SK-N-SH (cell line): ENCODE data around the gene DLK2. TPM values are rescaled to one million over a fixed set of nuclear protein-coding genes. Genes with fewer than 3 reads are reported as not detected.
"Not testable (repeated sequence)": the region's sequence is repeated elsewhere in the genome, so short reads cannot be mapped to it uniquely, and the experiment has no call there.

ENCODE experiments used
- CTCF ChIA-PET: fragments of 300-600, 350-600 bp; formaldehyde crosslinking; extraction: SDS; loops from one replicate; lab custom pipeline; 2021; lab: Yijun Ruan, JAX
- POLR2A ChIA-PET: fragments of 350-600 bp; sonication (Branson Sonifier 250); formaldehyde crosslinking; extraction: SDS; loops from one replicate; lab custom pipeline; 2020; ENCODE audit warnings: antibody characterized with exemption, inconsistent platforms; lab: Yijun Ruan, JAX
- DNase-seq: peaks from one replicate; pipeline ENCODE4 v3.0.0; 2012
- H2AFZ ChIP-seq: fragments of 200-600 bp; sonication (generic); 2 replicates; pipeline ENCODE4 v1.8.1; 2016; ENCODE audit warnings: antibody characterized with exemption, mild to moderate bottlenecking, low read depth
- H3F3A ChIP-seq: fragments of 200-600 bp; sonication (generic); replicated peaks from 2 replicates; pipeline ENCODE3; 2016; ENCODE audit warnings: antibody characterized with exemption, mild to moderate bottlenecking; ENCODE audit not compliant: insufficient read depth
- H3K27ac ChIP-seq, 2 experiments: fragments of 200-500 bp in 1 of 2; fragments of 200-600 bp in 1 of 2; sonication (Bioruptor generic) in 1 of 2; sonication (generic), shearing (Covaris generic) in 1 of 2; 2 replicates each; pipeline versions ENCODE4 v1.5.1 to v1.6.1; 2014 to 2016; ENCODE audit warnings: low read depth in 2 of 2, inconsistent platforms in 1 of 2, low read length in 1 of 2, mild to moderate bottlenecking in 1 of 2, mixed read lengths in 1 of 2
- H3K27me3 ChIP-seq: fragments of 200-600 bp; sonication (generic), shearing (Covaris generic); 2 replicates; pipeline ENCODE4 v1.6.1; 2016; ENCODE audit warnings: mixed run types; ENCODE audit not compliant: insufficient read depth
- H3K36me3 ChIP-seq, 2 experiments: fragments of 200-500 bp in 1 of 2; fragments of 200-600 bp in 1 of 2; sonication (Bioruptor generic) in 1 of 2; sonication (generic) in 1 of 2; replicated peaks in 1 of 2; 2 replicates each; pipeline versions ENCODE3 to v1.5.1; 2014 to 2016; ENCODE audit warnings: low read length in 1 of 2, mild to moderate bottlenecking in 1 of 2; ENCODE audit not compliant: insufficient read depth in 2 of 2, control insufficient read depth in 1 of 2
- H3K4me1 ChIP-seq, 2 experiments: fragments of 200-500 bp in 1 of 2; fragments of 200-600 bp in 1 of 2; sonication (Bioruptor generic) in 1 of 2; sonication (generic), shearing (Covaris generic) in 1 of 2; 2 replicates each; pipeline versions ENCODE4 v1.5.1 to v1.6.1; 2014 to 2016; ENCODE audit warnings: low read depth in 1 of 2, low read length in 1 of 2, mixed run types in 1 of 2; ENCODE audit not compliant: insufficient read depth in 2 of 2, control insufficient read depth in 1 of 2
- H3K4me2 ChIP-seq: fragments of 200-600 bp; sonication (generic), shearing (Covaris generic); 2 replicates; pipeline ENCODE4 v1.6.1; 2017; ENCODE audit warnings: mixed run types
- H3K4me3 ChIP-seq, 2 experiments: fragments of 200-500 bp in 1 of 2; fragments of 200-600 bp in 1 of 2; sonication (Bioruptor generic) in 1 of 2; sonication (generic), shearing (Covaris generic) in 1 of 2; 2 replicates each; pipeline versions ENCODE4 v1.5.1 to v1.8.1; 2014 to 2016; ENCODE audit warnings: low read depth in 2 of 2, inconsistent platforms in 1 of 2, low read length in 1 of 2, mild to moderate bottlenecking in 1 of 2, mixed read lengths in 1 of 2, moderate library complexity in 1 of 2
- H3K79me2 ChIP-seq: fragments of 200-600 bp; sonication (generic); 2 replicates; pipeline ENCODE4 v1.8.1; 2017; ENCODE audit warnings: mild to moderate bottlenecking; ENCODE audit not compliant: insufficient read depth
- H3K9ac ChIP-seq: fragments of 200-600 bp; sonication (generic); 2 replicates; pipeline ENCODE4 v1.6.1; 2017; ENCODE audit warnings: mixed run types
- H3K9me2 ChIP-seq: fragments of 200-600 bp; sonication (generic); 2 replicates; pipeline ENCODE4 v1.6.1; 2017; ENCODE audit warnings: mixed run types
- H3K9me3 ChIP-seq: fragments of 200-600 bp; sonication (generic); 2 replicates; pipeline ENCODE4 v1.6.1; 2017; ENCODE audit warnings: mixed run types, mild to moderate bottlenecking, moderate library complexity
- H4K20me1 ChIP-seq: fragments of 200-600 bp; sonication (generic); 2 replicates; pipeline ENCODE4 v1.6.1; 2017; ENCODE audit warnings: mild to moderate bottlenecking, mixed run types; ENCODE audit not compliant: insufficient read depth
- EP300 ChIP-seq, 2 experiments: IDR thresholded peaks; 2 replicates each; pipeline versions ENCODE4 v1.4.0 to v1.6.1; 2012; ENCODE audit warnings: borderline replicate concordance in 1 of 2, low read depth in 1 of 2, low read length in 1 of 2
- EZH2phosphoT487 ChIP-seq: fragments of 200-600 bp; sonication (generic); IDR thresholded peaks from 2 replicates; pipeline ENCODE4 v1.6.1; 2017; ENCODE audit warnings: low read depth, mixed run types, mild to moderate bottlenecking, antibody characterized with exemption, moderate library complexity, borderline replicate concordance
- FOXJ3 ChIP-seq: sonication (generic); formaldehyde crosslinking; IDR thresholded peaks from 2 replicates; pipeline ENCODE4 v1.5.1; 2020; ENCODE audit warnings: mild to moderate bottlenecking, missing genetic modification reagents
- GABPA ChIP-seq: IDR thresholded peaks from 2 replicates; pipeline ENCODE4 v1.4.0; 2012; ENCODE audit warnings: low read depth, mild to moderate bottlenecking
- GATA2 ChIP-seq: sonication (generic); formaldehyde crosslinking; IDR thresholded peaks from 2 replicates; pipeline ENCODE4 v1.5.0; 2020; ENCODE audit warnings: mild to moderate bottlenecking, missing genetic modification reagents
- JUND ChIP-seq: IDR thresholded peaks from 2 replicates; pipeline ENCODE4 v1.4.0; 2012
- RAD21 ChIP-seq: IDR thresholded peaks from 2 replicates; pipeline ENCODE4 v1.6.1; 2012; ENCODE audit warnings: mild to moderate bottlenecking, low read length
- REST ChIP-seq: IDR thresholded peaks from 2 replicates; pipeline ENCODE4 v1.6.1; 2012; ENCODE audit warnings: mild to moderate bottlenecking, low read depth, low read length, moderate library complexity
- RFX5 ChIP-seq: IDR thresholded peaks from 2 replicates; pipeline ENCODE4 v1.6.1; 2012; ENCODE audit warnings: mild to moderate bottlenecking, improper control_type of control experiment, low read length
- RXRA ChIP-seq: IDR thresholded peaks from 2 replicates; pipeline ENCODE4 v1.4.0; 2012; ENCODE audit warnings: low read depth, mild to moderate bottlenecking, borderline replicate concordance
- TCF12 ChIP-seq: IDR thresholded peaks from 2 replicates; pipeline ENCODE4 v1.4.0; 2012
- USF1 ChIP-seq: IDR thresholded peaks from 2 replicates; pipeline ENCODE4 v1.4.0; 2012; ENCODE audit warnings: low read depth, borderline replicate concordance
- YY1 ChIP-seq: IDR thresholded peaks from 2 replicates; pipeline ENCODE4 v1.4.0; 2012; ENCODE audit warnings: low read depth, mild to moderate bottlenecking
- WGBS: methylation state at CpG from one replicate; pipeline ENCODE4 v1.1.6; 2017; ENCODE audit warnings: low lambda C conversion rate; 5-methylcytosine and 5-hydroxymethylcytosine counted together
- polyA plus RNA-seq, 3 experiments: library from polyadenylated mRNA; depleted of rRNA; stranded (reverse); fragments of >200 nt; gene quantifications; 2 replicates each; pipeline ENCODE4 v1.2.3, GENCODE V29; 2012
- TF ChIP-seq, protein P1 (sequence below): fragments of 200-600 bp; sonication (generic); IDR thresholded peaks from 2 replicates; pipeline ENCODE4 v1.6.1; 2017; ENCODE audit warnings: antibody characterized with exemption, mild to moderate bottlenecking, moderate library complexity
- TF ChIP-seq, protein P2 (sequence below): fragments of 150-350 bp; IDR thresholded peaks from 2 replicates; pipeline ENCODE4 v1.6.1; 2016; ENCODE audit warnings: mild to moderate bottlenecking, low read depth, low read length
- TF ChIP-seq, protein P3 (sequence below): IDR thresholded peaks from 2 replicates; pipeline ENCODE4 v1.4.0; 2012; ENCODE audit warnings: low read depth

The DLK2 gene
- polyA plus RNA-seq, 1 of the 3 experiments (the other 2 are of a cell fraction) = 3.9 TPM

- H3K9ac ChIP-seq = no peak overlapping the region
- no CpG with 5 or more reads among the region's 5 CpGs for WGBS
- TF ChIP-seq RXRA (no peak), JUND (no peak), RAD21 (no peak)
- H4K20me1 ChIP-seq = no peaks in the 10 kb centered on the region
- no peak overlapping the region for H3K4me3 ChIP-seq
- DNase-seq = no peak
- H3K9me2 ChIP-seq = no peaks in the 10 kb centered on the region
- no peaks in the 10 kb centered on the region for H3F3A ChIP-seq
- H3K36me3 ChIP-seq = no peaks in the 10 kb centered on the region
- no peaks in the 10 kb centered on the region for H3K9me3 ChIP-seq
- POLR2A ChIA-PET = no interaction called here
- H3K4me2 ChIP-seq = no peak overlapping the region
- no peaks in the 10 kb centered on the region for H3K79me2 ChIP-seq
- CTCF ChIA-PET = interaction anchor here (0.7 to 1.8 kb wide), 4 partner anchors 22 to 95 kb away, joined by 3 to 7 read pairs (median 3); no protein-coding TSS in a partner anchor
- no peak overlapping the region for H3K27ac ChIP-seq
- H3K4me1 ChIP-seq = no peaks in the 10 kb centered on the region
- H3K27me3 ChIP-seq = no peaks in the 10 kb centered on the region
- no peak overlapping the region for H2AFZ ChIP-seq
These were observed 42.8 kb downstream of the DLK2 start for GRCh38 chr6:43412541-43412940.

DNA sequence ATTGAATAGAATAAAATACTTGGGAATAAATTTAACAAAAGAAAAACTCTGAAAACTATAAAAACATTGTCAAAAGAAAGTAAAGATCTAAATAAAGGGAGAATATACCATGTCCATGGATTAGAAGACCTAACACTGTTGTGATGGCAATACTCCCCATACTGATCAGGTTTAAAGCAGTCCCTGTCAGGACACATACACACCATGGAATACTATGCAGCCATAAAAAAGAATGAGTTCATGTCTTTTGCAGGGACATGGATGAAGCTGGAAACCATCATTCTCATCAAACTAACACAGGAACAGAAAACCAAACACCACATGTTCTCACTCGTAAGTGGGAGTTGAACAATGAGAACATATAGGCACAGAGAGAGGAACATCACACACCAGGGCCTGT is 44.6 kb downstream of the DLK2 start:
- H4K20me1 ChIP-seq, H3K4me1 ChIP-seq, H3K27ac ChIP-seq, H3K36me3 ChIP-seq, H3K9ac ChIP-seq, H3F3A ChIP-seq, H3K79me2 ChIP-seq, H3K9me2 ChIP-seq, H3K4me3 ChIP-seq, POLR2A ChIA-PET, H3K27me3 ChIP-seq, H3K9me3 ChIP-seq, H3K4me2 ChIP-seq, CTCF ChIA-PET, DNase-seq, H2AFZ ChIP-seq: not testable (repeated sequence)
- 24% methylated on average over 1 of the region's 1 CpG for WGBS

GRCh38 chr6:43408259-43408658 is 47.1 kb downstream of the DLK2 start:
- DNase-seq = no peak
- H3K9ac ChIP-seq = no peak overlapping the region
- WGBS = 89% methylated on average over 4 of the region's 4 CpGs
- H3K9me2 ChIP-seq = no peaks in the 10 kb centered on the region
- H2AFZ ChIP-seq = no peak overlapping the region
- H3K36me3 ChIP-seq = no peaks in the 10 kb centered on the region
- no peak overlapping the region for H3K27ac ChIP-seq
- no peak overlapping the region for H3K4me2 ChIP-seq
- H3K27me3 ChIP-seq = no peaks in the 10 kb centered on the region
- H3K79me2 ChIP-seq = no peaks in the 10 kb centered on the region
- no peaks in the 10 kb centered on the region for H3K4me1 ChIP-seq
- H3K9me3 ChIP-seq = no peaks in the 10 kb centered on the region
- ChIA-PET CTCF (no interaction called here), POLR2A (interaction anchor here (1.2 kb wide), 1 partner anchor 19 kb away, joined by 3 read pairs; the partner anchor contains the start of gene ABCC10)
- no peak overlapping the region for H3K4me3 ChIP-seq
- no peaks in the 10 kb centered on the region for H3F3A ChIP-seq
- H4K20me1 ChIP-seq = no peaks in the 10 kb centered on the region
- no peak for TF ChIP-seq EZH2phosphoT487
- no peak for TF ChIP-seq REST
- TF ChIP-seq USF1 = no peak
- no peak for TF ChIP-seq FOXJ3 (CRISPR knock-in tag)
- TF ChIP-seq GATA2 = no peak
- TF ChIP-seq, protein P1, sequence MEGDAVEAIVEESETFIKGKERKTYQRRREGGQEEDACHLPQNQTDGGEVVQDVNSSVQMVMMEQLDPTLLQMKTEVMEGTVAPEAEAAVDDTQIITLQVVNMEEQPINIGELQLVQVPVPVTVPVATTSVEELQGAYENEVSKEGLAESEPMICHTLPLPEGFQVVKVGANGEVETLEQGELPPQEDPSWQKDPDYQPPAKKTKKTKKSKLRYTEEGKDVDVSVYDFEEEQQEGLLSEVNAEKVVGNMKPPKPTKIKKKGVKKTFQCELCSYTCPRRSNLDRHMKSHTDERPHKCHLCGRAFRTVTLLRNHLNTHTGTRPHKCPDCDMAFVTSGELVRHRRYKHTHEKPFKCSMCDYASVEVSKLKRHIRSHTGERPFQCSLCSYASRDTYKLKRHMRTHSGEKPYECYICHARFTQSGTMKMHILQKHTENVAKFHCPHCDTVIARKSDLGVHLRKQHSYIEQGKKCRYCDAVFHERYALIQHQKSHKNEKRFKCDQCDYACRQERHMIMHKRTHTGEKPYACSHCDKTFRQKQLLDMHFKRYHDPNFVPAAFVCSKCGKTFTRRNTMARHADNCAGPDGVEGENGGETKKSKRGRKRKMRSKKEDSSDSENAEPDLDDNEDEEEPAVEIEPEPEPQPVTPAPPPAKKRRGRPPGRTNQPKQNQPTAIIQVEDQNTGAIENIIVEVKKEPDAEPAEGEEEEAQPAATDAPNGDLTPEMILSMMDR = no peak
- no peak for TF ChIP-seq RFX5
- TF ChIP-seq YY1 = no peak
- TF ChIP-seq GABPA = no peak
- no peak for TF ChIP-seq EP300 (IDR thresholded peaks at IDR 0.05; ENCODE audit: borderline replicate concordance in 1 of 2, low read depth in 1 of 2, low read length in 1 of 2)
- TF ChIP-seq, protein P2, sequence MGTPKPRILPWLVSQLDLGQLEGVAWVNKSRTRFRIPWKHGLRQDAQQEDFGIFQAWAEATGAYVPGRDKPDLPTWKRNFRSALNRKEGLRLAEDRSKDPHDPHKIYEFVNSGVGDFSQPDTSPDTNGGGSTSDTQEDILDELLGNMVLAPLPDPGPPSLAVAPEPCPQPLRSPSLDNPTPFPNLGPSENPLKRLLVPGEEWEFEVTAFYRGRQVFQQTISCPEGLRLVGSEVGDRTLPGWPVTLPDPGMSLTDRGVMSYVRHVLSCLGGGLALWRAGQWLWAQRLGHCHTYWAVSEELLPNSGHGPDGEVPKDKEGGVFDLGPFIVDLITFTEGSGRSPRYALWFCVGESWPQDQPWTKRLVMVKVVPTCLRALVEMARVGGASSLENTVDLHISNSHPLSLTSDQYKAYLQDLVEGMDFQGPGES = no peak
- TF ChIP-seq, protein P3, sequence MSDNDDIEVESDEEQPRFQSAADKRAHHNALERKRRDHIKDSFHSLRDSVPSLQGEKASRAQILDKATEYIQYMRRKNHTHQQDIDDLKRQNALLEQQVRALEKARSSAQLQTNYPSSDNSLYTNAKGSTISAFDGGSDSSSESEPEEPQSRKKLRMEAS = no peak
- TF ChIP-seq TCF12 = no peak
